HEK293 (cell line): ENCODE results near the gene TLE3.

ENCODE experiments used
- CTCF ChIA-PET: fragments of 350-600 bp; formaldehyde crosslinking; extraction: SDS; loops from one replicate; lab custom pipeline; 2021; ENCODE audit warnings: antibody characterized with exemption; lab: Yijun Ruan, JAX
- POLR2A ChIA-PET: fragments of 300-600 bp; formaldehyde crosslinking; extraction: SDS; loops from one replicate; lab custom pipeline; 2020; ENCODE audit warnings: antibody characterized with exemption, inconsistent platforms; lab: Yijun Ruan, JAX
- H3K27ac ChIP-seq: fragments of 200-500 bp; sonication (Bioruptor generic); 2 replicates; pipeline ENCODE4 v1.5.1; 2014; ENCODE audit warnings: low read depth, low read length, control low read depth, inconsistent platforms; ENCODE audit errors: extremely low read depth
- H3K36me3 ChIP-seq, 2 experiments: fragments of 200-500 bp in 1 of 2; sonication (Bioruptor generic) in 1 of 2; 1 replicate in 1 of 2; 2 replicates in 1 of 2; pipeline ENCODE4 v1.5.1; 2014 to 2017; ENCODE audit warnings: inconsistent platforms in 2 of 2, low read length in 2 of 2; ENCODE audit not compliant: control insufficient read depth in 2 of 2, insufficient read depth in 1 of 2
- H3K4me1 ChIP-seq: fragments of 200-500 bp; sonication (Bioruptor generic); 2 replicates; pipeline ENCODE4 v1.5.1; 2014; ENCODE audit warnings: mild to moderate bottlenecking, low read length, inconsistent platforms; ENCODE audit not compliant: control insufficient read depth, insufficient read depth
- H3K4me3 ChIP-seq: 2 replicates; pipeline ENCODE4 v1.5.1; 2011; ENCODE audit warnings: low read depth, mild to moderate bottlenecking, control low read depth, low read length, moderate library complexity
- H3K9me3 ChIP-seq: fragments of 200-500 bp; sonication (Bioruptor generic); 2 replicates; pipeline ENCODE4 v1.5.1; 2014; ENCODE audit warnings: low read depth, low read length, inconsistent platforms; ENCODE audit not compliant: control insufficient read depth, insufficient read depth
- FEZF1 ChIP-seq: fragments of 450-650 bp; formaldehyde crosslinking; IDR thresholded peaks from 2 replicates; pipeline ENCODE4 v1.5.1; 2016; ENCODE audit warnings: missing biosample characterization, missing genetic modification characterization
- GFI1B ChIP-seq: fragments of 450-650 bp; formaldehyde crosslinking; IDR thresholded peaks from 2 replicates; pipeline ENCODE4 v1.5.1; 2016; ENCODE audit warnings: missing biosample characterization, missing genetic modification characterization
- GLIS1 ChIP-seq: fragments of 450-650 bp; formaldehyde crosslinking; IDR thresholded peaks from 2 replicates; pipeline ENCODE4 v1.5.1; 2016; ENCODE audit warnings: missing biosample characterization, missing genetic modification characterization
- GLIS2 ChIP-seq: fragments of 450-650 bp; formaldehyde crosslinking; IDR thresholded peaks from 2 replicates; pipeline ENCODE4 v1.5.1; 2016; ENCODE audit warnings: missing biosample characterization, missing genetic modification characterization
- IKZF3 ChIP-seq: fragments of 450-650 bp; IDR thresholded peaks from 2 replicates; pipeline ENCODE4 v1.5.0; 2018; ENCODE audit warnings: missing biosample characterization, mild to moderate bottlenecking, missing genetic modification characterization, moderate library complexity
- KLF1 ChIP-seq: fragments of 450-650 bp; formaldehyde crosslinking; IDR thresholded peaks from 2 replicates; pipeline ENCODE4 v1.5.1; 2016; ENCODE audit warnings: missing biosample characterization, missing genetic modification characterization
- MEIS1 ChIP-seq: sonication (generic); formaldehyde crosslinking; IDR thresholded peaks from 2 replicates; pipeline ENCODE4 v1.8.1; 2022; ENCODE audit warnings: missing genetic modification reagents, mild to moderate bottlenecking, borderline replicate concordance
- OSR2 ChIP-seq: fragments of 450-650 bp; formaldehyde crosslinking; IDR thresholded peaks from 2 replicates; pipeline ENCODE4 v1.5.1; 2016; ENCODE audit warnings: missing biosample characterization, missing genetic modification characterization
- SETDB1 ChIP-seq: IDR thresholded peaks from one replicate; pipeline ENCODE4 v1.6.1; 2017; ENCODE audit warnings: mild to moderate bottlenecking, low read length, moderate library complexity, mixed read lengths; ENCODE audit not compliant: insufficient read length
- SP7 ChIP-seq: fragments of 450-650 bp; formaldehyde crosslinking; IDR thresholded peaks from 2 replicates; pipeline ENCODE4 v1.5.1; 2016; ENCODE audit warnings: missing biosample characterization, missing genetic modification characterization
- TRIM28 ChIP-seq: IDR thresholded peaks from 2 replicates; pipeline ENCODE4 v1.6.1; 2011; ENCODE audit warnings: low read length, control low read depth, borderline replicate concordance
- ZBTB8A ChIP-seq: fragments of 450-650 bp; formaldehyde crosslinking; IDR thresholded peaks from 2 replicates; pipeline ENCODE4 v1.5.1; 2016; ENCODE audit warnings: missing biosample characterization, missing genetic modification characterization
- ZEB2 ChIP-seq: fragments of 450-650 bp; formaldehyde crosslinking; IDR thresholded peaks from 2 replicates; pipeline ENCODE4 v1.5.1; 2016; ENCODE audit warnings: missing biosample characterization, missing genetic modification characterization
- ZIC2 ChIP-seq: fragments of 450-650 bp; formaldehyde crosslinking; IDR thresholded peaks from 2 replicates; pipeline ENCODE4 v1.5.1; 2016; ENCODE audit warnings: missing biosample characterization, missing genetic modification characterization
- ZNF544 ChIP-seq: fragments of 450-650 bp; formaldehyde crosslinking; IDR thresholded peaks from 2 replicates; pipeline ENCODE4 v1.5.0; 2017; ENCODE audit warnings: missing biosample characterization, missing genetic modification characterization
- ZNF561 ChIP-seq: fragments of 450-650 bp; IDR thresholded peaks from 2 replicates; pipeline ENCODE4 v1.5.1; 2018; ENCODE audit warnings: missing biosample characterization, missing genetic modification characterization, borderline replicate concordance
- ZNF600 ChIP-seq: fragments of 450-650 bp; formaldehyde crosslinking; IDR thresholded peaks from 2 replicates; pipeline ENCODE4 v1.5.1; 2016; ENCODE audit warnings: missing biosample characterization, missing genetic modification characterization
- ZNF629 ChIP-seq: fragments of 450-650 bp; formaldehyde crosslinking; IDR thresholded peaks from 2 replicates; pipeline ENCODE4 v1.5.1; 2017; ENCODE audit warnings: missing biosample characterization, missing genetic modification characterization
- ZNF792 ChIP-seq: fragments of 450-650 bp; formaldehyde crosslinking; IDR thresholded peaks from 2 replicates; pipeline ENCODE4 v1.5.1; 2016; ENCODE audit warnings: missing biosample characterization, missing genetic modification characterization
- ZNF843 ChIP-seq: fragments of 450-650 bp; formaldehyde crosslinking; IDR thresholded peaks from 2 replicates; pipeline ENCODE4 v1.5.1; 2016; ENCODE audit warnings: missing biosample characterization, missing genetic modification characterization
- TF ChIP-seq, protein P1 (sequence below): fragments of 450-650 bp; formaldehyde crosslinking; IDR thresholded peaks from 2 replicates; pipeline ENCODE4 v1.5.1; 2016; ENCODE audit warnings: missing biosample characterization, missing genetic modification characterization
- TF ChIP-seq, protein P2 (sequence below): fragments of 450-650 bp; formaldehyde crosslinking; IDR thresholded peaks from 2 replicates; pipeline ENCODE4 v1.5.1; 2016; ENCODE audit warnings: missing biosample characterization, missing genetic modification characterization
- TF ChIP-seq, protein P3 (sequence below): fragments of 450-650 bp; formaldehyde crosslinking; IDR thresholded peaks from 2 replicates; pipeline ENCODE4 v1.5.1; 2016; ENCODE audit warnings: missing biosample characterization, missing genetic modification characterization
- TF ChIP-seq, protein P4 (sequence below): sonication (generic); formaldehyde crosslinking; IDR thresholded peaks from 2 replicates; pipeline ENCODE4 v1.8.1; 2022; ENCODE audit warnings: mild to moderate bottlenecking, moderate library complexity, missing genetic modification reagents

Gene TLE3

DNA sequence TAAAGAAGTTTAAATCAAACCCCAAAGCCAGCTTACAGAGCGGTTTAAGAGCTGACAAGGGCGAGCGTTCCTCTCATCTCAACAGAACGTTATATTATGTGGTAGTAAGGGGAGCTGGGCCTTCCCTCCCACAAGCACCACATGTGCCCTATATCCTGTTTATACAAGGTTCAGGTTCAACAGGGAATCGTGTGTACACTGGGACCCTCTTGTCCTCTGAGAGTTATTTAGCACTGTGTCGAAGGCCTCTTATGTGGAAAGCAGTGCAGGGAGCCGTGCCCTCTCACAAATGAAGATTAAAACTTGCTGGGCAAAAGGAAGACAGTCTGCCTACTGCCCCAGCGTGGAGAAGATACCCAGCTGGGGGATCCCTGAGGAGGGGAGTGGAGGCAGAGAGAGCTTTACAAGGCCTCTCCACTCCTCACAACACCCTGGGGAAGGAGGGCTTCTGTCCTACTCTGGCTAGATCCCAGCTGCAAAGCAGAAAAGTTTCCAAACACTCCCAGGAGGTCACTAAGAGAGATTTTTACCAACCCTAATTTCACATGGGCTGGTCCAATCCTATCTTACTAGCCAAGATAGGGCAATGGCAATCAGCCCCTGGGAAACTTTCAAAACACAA is 2.9 kb downstream of the TLE3 start (continued):
- TF ChIP-seq IKZF3 (tag by site-specific recombination) (0 out of 2 replicates have a peak, but pooled peaks have one; percentile 12), GLIS2 (tag by site-specific recombination) (peak; percentile 19; the same call in 1 of the 2 replicates), GLIS1 (tag by site-specific recombination) (peak; percentile 51), ZNF561 (tag by site-specific recombination) (peak; percentile 72; the same call in 1 of the 2 replicates)
- TF ChIP-seq, protein P1, sequence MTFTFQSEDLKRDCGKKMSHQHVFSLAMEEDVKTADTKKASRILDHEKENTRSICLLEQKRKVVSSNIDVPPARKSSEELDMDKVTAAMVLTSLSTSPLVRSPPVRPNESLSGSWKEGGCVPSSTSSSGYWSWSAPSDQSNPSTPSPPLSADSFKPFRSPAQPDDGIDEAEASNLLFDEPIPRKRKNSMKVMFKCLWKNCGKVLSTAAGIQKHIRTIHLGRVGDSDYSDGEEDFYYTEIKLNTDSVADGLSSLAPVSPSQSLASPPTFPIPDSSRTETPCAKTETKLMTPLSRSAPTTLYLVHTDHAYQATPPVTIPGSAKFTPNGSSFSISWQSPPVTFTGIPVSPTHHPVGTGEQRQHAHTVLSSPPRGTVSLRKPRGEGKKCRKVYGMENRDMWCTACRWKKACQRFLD = no peak
- TF ChIP-seq, protein P2, sequence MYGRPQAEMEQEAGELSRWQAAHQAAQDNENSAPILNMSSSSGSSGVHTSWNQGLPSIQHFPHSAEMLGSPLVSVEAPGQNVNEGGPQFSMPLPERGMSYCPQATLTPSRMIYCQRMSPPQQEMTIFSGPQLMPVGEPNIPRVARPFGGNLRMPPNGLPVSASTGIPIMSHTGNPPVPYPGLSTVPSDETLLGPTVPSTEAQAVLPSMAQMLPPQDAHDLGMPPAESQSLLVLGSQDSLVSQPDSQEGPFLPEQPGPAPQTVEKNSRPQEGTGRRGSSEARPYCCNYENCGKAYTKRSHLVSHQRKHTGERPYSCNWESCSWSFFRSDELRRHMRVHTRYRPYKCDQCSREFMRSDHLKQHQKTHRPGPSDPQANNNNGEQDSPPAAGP (tag by site-specific recombination) = peak; percentile 20; the same call in 1 of the 2 replicates
- TF ChIP-seq, protein P3, sequence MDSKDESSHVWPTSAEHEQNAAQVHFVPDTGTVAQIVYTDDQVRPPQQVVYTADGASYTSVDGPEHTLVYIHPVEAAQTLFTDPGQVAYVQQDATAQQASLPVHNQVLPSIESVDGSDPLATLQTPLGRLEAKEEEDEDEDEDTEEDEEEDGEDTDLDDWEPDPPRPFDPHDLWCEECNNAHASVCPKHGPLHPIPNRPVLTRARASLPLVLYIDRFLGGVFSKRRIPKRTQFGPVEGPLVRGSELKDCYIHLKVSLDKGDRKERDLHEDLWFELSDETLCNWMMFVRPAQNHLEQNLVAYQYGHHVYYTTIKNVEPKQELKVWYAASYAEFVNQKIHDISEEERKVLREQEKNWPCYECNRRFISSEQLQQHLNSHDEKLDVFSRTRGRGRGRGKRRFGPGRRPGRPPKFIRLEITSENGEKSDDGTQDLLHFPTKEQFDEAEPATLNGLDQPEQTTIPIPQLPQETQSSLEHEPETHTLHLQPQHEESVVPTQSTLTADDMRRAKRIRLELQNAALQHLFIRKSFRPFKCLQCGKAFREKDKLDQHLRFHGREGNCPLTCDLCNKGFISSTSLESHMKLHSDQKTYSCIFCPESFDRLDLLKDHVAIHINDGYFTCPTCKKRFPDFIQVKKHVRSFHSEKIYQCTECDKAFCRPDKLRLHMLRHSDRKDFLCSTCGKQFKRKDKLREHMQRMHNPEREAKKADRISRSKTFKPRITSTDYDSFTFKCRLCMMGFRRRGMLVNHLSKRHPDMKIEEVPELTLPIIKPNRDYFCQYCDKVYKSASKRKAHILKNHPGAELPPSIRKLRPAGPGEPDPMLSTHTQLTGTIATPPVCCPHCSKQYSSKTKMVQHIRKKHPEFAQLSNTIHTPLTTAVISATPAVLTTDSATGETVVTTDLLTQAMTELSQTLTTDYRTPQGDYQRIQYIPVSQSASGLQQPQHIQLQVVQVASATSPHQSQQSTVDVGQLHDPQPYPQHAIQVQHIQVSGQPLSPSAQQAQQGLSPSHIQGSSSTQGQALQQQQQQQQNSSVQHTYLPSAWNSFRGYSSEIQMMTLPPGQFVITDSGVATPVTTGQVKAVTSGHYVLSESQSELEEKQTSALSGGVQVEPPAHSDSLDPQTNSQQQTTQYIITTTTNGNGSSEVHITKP = peak; percentile 95
- TF ChIP-seq, all 188 proteins: peak for 19

DNA sequence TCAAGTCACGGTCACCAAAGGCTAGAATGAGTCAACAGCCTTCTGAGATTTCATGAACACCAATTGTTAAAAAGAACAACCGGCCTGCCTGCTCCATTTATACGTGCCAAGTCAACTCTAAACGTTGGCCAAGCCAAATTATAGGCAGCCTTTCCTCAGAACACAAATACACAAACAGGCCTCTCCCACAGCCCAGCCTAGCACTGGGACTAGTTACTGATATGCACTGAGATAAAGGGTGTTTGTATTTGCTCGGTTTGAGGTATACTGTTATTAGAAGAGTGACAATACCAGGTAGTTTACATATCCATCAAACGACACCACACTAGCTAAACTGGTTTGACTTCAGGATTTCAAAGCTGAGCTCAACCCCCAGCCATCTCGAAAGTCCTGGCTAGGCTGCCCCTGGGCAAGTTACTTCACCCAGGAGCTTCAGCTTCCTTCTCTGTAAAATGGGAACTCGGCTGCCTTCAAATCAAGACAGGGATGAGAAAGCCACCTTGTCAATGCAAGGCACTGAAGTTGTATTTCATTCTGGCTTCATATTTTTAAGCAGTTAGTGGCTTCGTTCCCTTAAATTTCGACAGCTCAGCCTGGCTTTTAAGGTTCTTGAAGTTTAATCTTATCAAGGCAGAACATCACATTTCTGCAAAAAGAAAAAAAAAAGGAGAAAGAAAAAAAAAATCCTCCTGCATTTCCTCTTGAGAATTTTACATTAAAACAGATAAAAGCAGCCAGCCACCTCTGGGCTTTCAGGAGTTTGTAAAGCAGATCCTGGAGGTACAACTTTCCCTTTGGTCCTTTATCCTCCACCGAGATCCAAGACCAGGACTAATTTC is 4.0 kb downstream of the TLE3 start:
- Histone ChIP-seq H3K9me3 (no peaks in the 10 kb centered on the region), H3K36me3 (peaks cover 28 to 65% of the 10 kb centered on the region in 2 experiments), H3K27ac (peak overlapping the region; percentile 99), H3K4me3 (peak overlapping the region; percentile 4; the same call in 1 of the 2 replicates), H3K4me1 (peaks cover 54% of the 10 kb centered on the region)
- CTCF ChIA-PET = interaction anchor here (0.6 to 1.5 kb wide), 10 partner anchors 14 to 616 kb away, joined by 3 to 6 read pairs (median 3); no protein-coding TSS in a partner anchor
- POLR2A ChIA-PET = interaction anchor here (0.5 to 3.5 kb wide), 3 partner anchors 7 to 44 kb away, joined by 3 to 30 read pairs (median 15); no protein-coding TSS in a partner anchor
- 0 out of 2 replicates have a peak, but pooled peaks have one; percentile 22 for TF ChIP-seq ZEB2
- no peak for TF ChIP-seq SETDB1
- no peak for TF ChIP-seq MEIS1 (CRISPR knock-in tag)
- TF ChIP-seq ZBTB8A = no peak
- TF ChIP-seq TRIM28 = 0 out of 2 replicates have a peak, but pooled peaks have one; percentile 24
- no peak for TF ChIP-seq OSR2 (tag by site-specific recombination)
- TF ChIP-seq ZNF600 (tag by site-specific recombination) = 0 out of 2 replicates have a peak, but pooled peaks have one; percentile 47
- TF ChIP-seq, protein P4, sequence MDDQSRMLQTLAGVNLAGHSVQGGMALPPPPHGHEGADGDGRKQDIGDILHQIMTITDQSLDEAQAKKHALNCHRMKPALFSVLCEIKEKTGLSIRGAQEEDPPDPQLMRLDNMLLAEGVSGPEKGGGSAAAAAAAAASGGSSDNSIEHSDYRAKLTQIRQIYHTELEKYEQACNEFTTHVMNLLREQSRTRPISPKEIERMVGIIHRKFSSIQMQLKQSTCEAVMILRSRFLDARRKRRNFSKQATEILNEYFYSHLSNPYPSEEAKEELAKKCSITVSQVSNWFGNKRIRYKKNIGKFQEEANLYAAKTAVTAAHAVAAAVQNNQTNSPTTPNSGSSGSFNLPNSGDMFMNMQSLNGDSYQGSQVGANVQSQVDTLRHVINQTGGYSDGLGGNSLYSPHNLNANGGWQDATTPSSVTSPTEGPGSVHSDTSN = no peak
- no peak for TF ChIP-seq ZNF792
- TF ChIP-seq, protein P2 (tag by site-specific recombination) = 0 out of 2 replicates have a peak, but pooled peaks have one; percentile 24
- TF ChIP-seq GFI1B (tag by site-specific recombination) = peak; percentile 36; the same call in 1 of the 2 replicates
- peak; percentile 14; the same call in 1 of the 2 replicates for TF ChIP-seq ZNF629 (tag by site-specific recombination)
- TF ChIP-seq SP7 = peak; percentile 99
- no peak for TF ChIP-seq ZNF544 (tag by site-specific recombination)
- 0 out of 2 replicates have a peak, but pooled peaks have one; percentile 26 for TF ChIP-seq KLF1 (tag by site-specific recombination)
- TF ChIP-seq ZNF843 = no peak
- TF ChIP-seq ZIC2 (tag by site-specific recombination) = 0 out of 2 replicates have a peak, but pooled peaks have one; percentile 3
- TF ChIP-seq FEZF1 (tag by site-specific recombination) = peak; percentile 99
